ENCODE data around the gene COL13A1.

Gene COL13A1

DNA sequence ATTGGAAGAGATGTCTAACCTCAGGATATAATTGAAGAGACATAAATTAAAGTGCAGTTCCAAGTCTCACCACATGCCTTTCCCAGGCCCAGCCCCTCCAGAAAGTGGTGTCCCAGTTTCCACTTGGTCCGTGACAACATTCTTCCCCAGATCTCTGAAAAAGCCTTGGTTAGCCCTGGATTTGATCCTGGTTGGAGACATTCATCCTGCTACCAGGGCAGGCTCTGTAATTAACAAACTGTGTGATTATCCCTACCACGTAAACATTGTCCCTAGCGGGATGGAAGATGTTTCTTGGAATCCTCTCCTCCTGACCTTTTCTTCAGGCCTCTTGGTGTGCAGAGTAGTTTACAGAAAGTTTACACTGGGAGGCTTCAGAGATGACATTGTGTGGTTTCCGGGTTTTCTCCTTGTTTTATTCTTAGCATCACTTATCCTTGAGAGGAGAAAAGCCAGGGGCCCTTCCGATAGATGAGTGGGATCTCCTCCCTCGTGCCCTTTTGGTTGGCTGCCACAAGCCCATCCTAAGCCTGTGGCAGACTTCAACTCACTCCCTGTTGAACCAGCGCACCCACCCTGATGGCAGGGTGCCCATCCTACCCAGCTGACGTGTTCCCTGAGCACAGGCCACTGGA is 83.8 kb downstream of the COL13A1 start:
- DNase-seq (ENCODE audit: low read depth in 2 of 2) = no peak

DNA sequence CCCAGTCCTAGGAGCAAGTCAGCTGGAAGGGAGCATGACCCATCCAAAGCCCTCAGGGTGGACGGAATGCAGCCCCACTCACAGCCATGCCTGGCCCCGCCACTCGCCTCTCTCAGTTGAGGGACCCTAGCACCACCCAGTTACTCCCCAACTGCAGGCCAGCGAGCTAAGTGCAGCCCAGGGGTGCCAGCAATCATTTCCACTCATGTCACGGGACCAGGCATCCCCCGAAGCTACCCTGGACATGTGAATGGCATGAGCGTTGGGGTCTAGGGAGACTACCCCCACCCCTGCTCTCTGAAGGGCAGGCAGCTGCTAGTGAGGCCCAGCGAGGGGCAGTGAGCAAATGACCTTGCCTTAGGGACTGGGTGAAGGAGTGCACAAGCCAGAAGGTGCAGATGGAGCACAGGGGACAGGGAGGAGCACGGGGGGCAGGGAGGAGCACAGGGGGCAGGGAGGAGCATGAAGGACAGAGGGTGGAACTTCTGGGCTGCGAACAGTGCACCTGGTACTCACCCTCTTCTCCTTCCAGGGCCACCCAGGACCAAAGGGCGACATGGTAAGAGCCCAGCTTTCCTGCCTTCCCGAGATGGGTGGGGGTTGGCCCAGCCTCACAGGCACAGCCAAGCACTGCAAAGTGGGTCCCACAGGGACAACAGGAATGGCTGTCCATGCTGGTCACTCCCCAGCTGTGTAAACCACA is 87.3 kb downstream of the COL13A1 start:
- DNase-seq (ENCODE audit: low read depth in 2 of 2) = no peak

DNA sequence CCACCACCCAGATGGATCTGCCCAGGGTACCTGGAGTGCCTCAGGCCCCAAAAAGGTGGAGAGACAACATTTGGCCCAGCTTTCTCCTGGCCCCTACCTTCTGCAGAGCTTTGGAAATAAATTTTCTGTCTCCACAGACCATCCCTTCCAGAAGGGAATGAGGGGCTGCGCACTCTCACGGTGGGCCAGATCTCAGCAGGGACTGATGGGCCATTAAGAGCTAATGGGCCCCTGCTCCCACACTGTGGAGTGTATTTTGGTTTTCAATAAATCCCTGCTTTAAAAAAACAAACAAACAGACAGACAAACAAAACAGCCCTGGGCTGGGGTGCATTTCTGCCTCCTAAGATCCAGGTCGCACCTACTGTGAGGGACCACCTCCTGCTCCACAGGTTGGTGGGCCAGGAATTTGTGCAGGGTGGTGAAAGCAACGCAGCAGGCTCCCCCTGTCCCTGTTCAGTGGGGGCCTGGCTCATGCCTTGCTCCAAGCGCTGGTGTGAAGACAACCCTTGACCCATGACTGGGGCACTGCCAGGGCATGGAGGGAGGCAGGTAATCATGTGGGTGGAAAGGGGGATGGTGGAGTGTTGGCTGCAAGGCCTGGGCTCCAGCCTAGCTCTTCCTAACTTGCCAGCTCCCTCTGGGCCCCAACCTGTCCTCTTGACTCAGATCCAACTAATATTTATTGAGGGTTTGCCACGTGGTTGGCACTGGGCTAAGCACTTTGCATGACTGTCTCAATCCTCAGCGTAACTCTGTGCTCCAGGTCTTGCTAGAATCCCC is 88.5 kb downstream of the COL13A1 start:
- no peak for DNase-seq (ENCODE audit: low read depth in 2 of 2)

DNA sequence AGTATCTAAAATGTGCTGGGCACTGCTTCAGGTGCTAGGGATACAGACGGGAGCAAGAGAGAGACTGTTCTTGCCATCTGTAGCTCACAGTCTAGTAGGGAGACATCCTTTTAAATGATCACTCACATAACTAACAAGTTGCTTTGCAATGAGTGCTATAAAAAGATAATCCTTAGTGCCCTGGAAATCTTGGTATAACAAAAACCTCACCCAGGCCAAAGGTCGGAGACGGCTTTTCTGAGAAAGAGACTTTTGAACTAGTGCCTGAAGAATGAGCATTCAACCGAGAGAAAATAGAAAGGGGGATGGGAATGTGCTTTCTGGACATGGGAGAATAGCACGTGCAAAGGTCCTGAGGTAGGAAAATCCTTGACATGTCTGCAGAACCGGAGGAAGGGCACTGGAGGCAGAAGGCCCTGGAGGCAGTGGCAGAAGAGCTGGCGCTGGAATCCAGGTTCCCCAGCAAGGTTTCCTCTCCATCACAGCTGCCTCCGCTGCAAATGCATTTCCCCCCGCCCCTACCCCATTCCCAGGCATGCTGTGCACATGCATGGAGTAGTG is 89.4 kb downstream of the COL13A1 start:
- no peak for DNase-seq (ENCODE audit: low read depth in 2 of 2)

DNA sequence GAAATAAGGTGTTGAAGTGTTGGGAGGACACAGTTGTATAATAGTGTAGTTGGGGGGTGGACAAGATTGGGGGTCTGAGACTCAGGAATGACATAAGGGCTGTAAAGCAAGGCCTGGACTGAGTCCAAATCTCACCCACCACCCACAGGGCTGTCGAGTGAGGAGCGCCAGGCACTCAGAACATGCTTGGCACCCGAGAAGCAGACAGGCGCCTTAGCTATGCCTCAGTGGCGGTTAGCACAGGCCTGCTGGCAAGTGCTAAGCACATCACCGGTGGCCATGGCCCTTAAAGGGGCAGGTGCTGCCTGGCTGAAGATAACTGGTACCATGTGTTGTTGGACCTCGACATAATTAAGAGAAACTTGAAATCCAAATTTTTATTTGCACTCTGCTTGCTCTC is 90.7 kb downstream of the COL13A1 start:
- DNase-seq (ENCODE audit: low read depth in 2 of 2) = no peak

DNA sequence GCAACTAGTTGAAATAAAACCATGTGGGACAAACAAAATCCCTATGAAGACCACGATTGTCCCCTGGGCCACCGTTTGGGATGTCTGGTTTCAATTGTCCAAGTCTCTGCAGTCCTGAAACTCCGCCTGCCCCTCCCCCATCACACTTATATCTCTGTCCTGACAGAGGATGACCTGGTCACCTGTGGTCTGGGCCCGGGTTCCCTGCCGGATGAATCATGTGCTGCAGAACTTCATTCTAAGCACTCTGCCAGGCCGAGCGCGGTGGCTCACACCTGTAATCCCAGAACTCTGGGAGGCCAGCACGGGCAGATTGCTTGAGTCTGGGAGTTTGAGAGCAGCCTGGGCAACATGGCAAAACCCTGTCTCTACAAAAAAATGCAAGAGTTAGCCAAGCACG is 91.1 kb downstream of the COL13A1 start:
- DNase-seq (ENCODE audit: low read depth in 2 of 2) = no peak

DNA sequence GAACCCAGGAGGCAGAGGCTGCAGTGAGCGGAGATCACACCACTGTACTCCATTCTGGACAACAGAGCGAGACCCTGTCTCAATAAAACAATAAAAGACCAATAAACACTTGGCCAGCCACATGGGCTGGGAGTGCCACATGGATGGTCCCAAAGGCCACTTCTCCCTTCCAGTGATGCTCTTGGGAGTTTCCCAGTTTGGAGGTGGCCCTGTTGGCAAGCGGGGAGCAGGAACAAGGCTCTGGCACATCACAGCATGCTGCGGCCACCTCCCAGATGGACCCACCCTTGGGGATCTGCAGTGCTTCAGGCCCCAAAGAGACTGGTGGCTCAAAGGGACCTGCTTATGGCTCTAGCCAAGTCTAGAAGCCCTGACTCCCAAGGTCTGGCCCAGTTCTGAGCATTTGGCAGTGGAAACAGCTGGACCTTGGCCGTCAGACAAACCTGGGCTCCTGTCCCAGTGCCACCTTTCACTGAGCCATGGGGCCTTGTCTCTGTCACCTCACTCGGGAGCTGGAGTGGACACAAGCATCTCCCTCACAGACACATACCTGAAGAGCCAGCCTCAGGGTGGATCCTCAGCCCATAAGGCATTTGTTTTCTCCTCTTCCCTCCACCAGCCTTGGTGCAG is 91.7 kb downstream of the COL13A1 start:
- no peak for DNase-seq (ENCODE audit: low read depth in 2 of 2)

DNA sequence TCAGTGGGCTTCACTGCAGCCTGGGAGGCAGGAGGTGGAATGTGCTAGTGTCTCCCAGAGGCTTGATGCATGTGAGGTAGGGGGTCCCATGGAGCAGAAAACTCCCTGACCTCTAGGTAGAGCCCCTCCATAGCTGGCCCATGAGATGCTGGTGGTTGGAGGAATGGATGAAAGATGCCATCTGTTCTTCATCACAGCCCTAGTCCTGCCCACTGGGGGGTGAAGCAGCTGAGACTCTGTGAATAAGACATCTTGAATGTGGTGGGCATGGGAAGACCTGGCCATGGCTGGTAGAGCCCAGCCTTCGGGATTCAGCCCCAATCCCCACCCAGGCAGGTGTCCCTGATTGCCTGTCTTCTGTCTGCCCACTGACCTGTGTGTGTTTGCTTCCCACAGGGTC is 92.5 kb downstream of the COL13A1 start:
- no peak for DNase-seq (ENCODE audit: low read depth in 2 of 2)

DNA sequence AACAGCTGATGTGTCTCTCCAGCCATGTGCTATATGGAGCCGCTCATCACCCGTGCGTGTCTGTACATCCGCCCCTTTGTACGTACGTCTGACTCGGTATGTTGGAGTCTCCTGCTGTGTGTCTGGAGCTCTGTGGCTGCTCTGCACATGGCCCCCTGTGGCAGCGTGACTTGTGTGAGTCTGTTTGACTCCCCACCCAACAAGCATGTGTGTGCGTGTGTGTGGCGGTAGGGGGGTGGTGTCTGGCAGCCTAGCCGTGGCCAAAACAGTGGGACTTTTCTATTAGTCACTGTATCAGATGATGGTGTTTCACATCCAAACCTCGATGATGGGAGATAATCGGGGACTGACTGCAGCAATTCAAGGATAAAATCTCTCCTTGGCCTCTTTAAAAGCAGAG is 94.1 kb downstream of the COL13A1 start:
- no peak for DNase-seq (ENCODE audit: low read depth in 2 of 2)

DNA sequence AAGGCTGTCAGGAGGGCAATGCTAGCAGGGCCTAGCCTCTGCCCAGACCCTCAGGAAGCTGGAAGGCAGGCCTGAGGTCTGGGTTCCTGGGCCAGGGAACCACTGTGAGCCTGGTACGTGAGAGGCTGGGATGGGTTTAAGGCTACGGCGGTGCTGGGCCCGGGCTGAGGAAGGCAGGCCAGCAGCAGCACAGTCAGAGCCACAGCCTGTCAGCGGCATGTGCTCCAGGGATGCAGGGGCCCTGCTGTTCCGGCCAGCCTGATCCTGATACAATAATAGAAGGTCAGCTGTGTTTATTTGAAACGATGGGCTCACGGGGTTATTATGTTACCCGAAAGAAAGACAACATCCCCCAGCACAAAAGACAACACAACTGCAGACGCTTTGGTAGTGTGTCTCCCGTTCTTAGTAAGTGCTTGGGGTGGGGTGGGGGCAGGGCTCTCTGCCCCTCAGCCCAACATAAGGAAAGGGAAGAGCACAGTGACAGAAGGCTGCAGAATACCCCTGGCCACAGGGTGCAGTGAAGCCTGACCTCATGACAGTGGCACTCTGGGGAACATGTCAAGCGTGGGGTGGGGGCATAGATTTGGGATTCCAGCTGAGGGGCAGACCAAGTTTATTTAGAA is 95.0 kb downstream of the COL13A1 start:
- DNase-seq (ENCODE audit: low read depth in 2 of 2) = no peak

DNA sequence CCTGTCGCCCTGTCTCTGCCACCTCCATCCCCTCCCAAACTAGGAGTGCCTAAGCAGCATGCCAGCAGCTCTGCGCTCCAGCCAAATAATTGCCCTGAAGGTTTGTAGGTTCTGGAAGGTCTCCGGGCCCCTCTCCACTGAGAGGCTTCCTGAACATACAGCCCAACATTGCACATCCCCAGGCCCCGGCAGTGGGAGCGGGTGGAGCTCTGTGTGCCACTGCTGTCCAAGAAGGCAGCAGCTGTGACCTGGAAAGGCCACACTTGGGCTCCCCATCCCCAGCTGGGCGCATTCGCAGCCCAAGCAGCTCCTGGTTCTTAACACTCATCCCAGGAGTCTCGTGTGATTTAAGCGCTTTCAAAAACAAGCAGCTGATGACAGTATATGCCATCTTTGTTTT is 95.7 kb downstream of the COL13A1 start:
- no peak for DNase-seq (ENCODE audit: low read depth in 2 of 2)

DNA sequence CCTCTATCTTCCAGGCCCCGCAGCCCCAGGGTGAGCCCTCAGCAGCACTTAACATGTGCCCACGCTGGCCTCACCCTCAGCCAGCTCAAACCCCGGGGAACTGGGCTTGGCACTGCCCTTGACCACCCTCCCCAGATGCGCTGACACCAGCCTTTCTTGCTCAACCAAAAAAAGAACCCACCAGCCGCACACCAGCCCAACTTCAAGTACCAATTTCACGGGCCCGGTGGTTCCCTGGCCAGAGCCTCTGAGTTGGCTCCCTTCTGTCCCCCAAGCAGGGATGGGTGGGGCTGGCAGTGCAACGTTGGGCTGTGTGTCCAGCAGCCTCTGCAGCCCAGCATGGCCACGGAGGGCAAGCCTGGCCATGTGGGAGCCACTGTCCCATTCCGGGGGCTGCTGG is 96.3 kb downstream of the COL13A1 start:
- DNase-seq (ENCODE audit: low read depth in 2 of 2) = no peak

DNA sequence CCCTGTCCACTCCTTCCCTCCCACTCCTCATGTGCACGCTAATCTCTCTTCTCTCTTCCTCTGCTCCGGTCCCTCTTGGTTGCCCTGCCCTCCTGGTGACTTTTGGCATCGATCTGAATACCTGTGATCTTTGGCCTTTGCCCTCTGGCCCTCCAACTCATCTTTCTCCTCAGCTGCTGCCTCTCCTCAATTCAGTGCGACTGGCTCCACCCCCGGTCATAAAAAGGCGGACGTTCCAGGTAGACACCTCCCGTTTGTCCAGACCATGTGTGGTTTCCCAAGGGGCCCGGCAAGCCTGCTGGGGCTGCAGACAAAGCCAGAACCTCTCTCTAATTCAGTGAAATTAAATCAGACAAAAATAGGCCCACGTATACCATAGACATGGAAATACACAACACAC is 96.8 kb downstream of the COL13A1 start:
- DNase-seq (ENCODE audit: low read depth in 2 of 2) = no peak

DNA sequence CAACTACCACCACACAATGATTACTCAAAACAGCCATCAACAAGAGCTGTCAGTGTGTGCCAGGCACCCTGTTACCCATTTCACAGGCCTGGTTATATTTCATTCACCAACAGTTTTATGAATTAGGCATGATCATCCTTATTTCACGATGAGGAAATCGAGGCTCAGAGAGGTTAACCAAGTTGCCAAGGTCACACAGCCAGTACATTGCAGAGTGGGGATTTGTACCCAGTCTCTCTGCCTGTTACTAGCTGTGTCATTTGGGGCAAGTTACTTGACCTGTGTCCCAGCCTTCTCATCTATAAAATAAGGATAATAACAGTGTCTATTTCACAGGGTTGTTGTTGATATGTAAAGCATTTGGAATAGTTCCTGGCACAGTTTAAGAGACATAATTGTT is 97.2 kb downstream of the COL13A1 start:
- no peak for DNase-seq (ENCODE audit: low read depth in 2 of 2)

DNA sequence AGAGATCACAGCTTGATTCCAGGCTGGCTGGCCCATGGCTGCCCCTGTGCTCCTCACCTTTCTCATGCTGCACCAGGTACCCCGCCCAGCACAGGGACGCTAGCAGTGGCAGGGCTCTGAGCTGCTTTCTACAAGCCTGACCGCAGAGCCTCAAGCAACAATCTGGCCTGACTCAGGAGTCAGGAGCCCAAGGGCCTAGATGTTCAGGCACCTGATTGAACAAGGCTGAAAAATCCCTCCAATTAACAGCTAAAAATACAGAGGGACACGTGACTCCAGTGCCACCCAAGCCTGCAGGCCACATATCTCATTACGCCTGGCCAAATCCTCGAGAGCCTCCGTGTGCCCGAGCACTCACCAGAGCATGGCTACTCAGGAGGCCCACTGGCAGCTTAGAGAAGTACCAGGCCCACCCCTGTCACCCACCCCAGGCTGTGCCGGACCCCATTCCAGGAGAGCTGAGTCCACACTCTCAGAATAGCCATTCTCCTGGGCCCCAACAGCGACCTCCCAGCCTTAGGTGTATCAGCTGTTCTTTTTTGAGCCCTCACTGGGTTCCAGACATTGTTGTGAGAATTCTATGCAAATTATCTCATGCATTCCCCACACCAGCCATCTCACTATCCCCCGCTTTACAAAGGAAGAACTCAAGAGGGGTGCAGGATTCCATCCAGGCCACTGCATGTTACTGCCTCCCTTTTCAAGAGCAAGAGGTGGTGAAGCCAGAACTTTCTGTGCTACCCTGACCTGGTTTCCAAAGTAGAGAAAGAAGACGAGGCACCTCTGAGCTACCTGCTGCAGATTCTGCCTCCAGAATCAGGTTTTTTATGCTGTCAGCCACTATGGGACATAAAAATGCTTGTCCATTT is 98.3 kb downstream of the COL13A1 start:
- DNase-seq (ENCODE audit: low read depth in 2 of 2) = no peak

DNA sequence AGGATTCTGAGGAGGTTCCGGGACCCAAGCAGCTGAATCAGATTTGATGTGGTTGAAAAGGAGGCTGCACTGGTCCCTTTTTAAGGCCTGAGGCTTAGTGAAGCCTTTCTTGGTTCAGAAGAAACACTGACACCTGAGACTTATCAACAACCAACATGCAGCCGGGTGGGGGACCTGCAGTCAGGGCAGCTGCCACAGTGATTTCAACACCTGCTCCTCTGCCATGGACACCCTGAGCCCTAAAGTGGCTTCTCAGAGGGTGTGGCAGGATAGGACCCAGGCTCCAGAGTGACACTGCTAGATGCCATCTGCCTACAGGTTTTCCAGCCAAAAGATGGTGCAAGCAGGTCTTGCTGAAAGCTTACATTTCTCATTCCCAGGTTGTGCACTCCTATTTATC is 99.3 kb downstream of the COL13A1 start:
- DNase-seq (ENCODE audit: low read depth in 2 of 2) = no peak

DNA sequence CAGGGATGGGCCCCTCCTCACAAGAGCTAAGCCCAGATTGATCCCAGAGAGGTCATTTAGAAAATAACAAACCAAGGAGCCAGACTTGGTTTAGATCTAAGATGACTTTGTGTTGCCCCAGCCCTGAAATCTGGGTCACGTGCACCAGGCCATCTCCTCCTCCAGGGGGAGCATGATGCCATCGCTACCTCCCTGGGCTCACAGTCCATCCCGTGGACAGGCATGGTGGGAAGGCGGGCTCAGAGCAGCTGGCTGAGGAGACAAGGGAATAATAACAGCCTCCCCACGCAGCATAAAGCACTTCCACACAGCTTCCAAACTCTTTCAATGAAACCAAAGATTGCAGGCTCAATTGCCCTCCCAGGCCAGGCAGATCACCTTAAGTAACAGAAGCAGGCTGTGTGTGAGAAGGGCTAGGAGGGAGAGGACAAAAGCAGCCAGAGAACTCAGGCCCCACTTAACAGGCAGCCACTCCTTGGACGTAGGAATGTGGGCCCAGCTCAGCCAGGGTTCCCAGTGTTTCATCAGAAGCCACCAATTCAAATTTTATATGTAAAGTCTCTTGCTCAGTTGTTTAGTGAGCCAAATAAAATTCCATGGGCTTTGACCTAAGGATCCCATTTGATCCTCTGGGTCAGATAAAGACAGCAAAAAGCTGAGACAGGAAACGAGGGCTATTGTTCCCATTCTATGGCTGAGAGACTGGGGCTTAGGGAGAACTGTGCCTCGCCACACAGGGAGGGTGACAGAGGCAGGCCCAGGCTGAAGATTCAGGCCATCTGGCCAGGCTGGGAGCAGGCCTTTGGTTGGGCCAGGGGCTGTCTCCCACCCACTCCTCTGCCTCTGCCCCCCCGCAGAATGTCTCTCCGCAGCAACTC is 100.2 kb downstream of the COL13A1 start:
- no peak for DNase-seq (ENCODE audit: low read depth in 2 of 2)

DNA sequence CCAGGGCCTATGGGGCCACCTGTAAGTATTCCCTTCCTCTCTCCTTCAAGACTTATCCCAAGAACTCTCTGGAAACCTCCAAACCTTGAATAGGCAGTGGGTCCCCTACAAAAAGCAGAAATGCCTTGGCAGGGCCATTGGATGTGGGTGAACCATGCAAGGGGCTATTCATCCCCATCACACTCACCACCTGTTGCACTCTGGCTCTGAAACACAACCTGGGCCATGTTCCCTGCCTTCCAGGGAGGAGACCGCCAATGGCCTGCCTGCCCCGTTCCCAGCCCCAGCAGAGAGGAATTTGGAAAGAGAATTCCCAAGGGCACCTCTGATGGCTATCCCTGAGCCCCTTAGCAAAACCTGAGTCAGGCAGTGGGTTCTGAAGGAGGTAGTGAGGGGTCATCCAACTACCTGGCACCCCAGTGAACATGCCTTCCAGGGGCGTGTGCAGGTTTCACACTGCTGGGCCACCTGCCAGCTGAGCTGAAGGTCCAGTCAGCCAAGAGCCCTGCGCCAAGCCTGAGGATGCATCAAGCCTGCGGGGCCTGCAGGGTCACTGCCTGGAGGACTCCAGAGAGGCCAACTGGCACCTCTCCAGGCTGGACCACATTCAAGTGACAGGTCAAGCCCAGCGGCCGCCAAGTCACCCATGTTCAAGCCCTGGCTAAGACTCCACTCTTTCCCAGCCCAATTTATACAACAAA is 101.3 kb downstream of the COL13A1 start:
- DNase-seq (ENCODE audit: low read depth in 2 of 2) = no peak

DNA sequence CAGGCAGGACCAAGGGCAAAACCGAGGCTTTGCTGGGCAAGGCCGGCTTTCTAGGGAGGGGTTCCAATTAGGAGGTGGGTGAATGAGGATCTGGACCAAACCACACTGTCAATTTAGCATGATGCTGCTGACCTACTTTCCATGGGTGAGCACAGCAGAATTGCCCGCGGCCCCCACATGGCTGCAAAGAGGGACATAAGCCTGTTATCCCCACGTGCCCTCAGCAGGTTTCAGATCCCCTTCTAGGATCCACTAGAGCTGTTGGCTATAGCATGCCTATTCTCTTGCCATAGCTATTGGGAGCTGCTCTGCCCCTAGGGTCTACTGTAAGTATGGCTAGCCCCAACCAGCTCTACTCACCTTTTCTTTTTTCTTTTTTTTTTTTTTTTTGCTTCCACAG is 102.8 kb downstream of the COL13A1 start:
- no peak for DNase-seq (ENCODE audit: low read depth in 2 of 2)
